ENCODE measurements around the gene SIX5. TPM values are rescaled to one million over a fixed set of nuclear protein-coding genes. Genes with fewer than 3 reads are reported as not detected.

Gene SIX5
- total and polyA plus RNA-seq, 9 of the 15 experiments (the other 6 are each of a cell fraction or from before 2014, with no cell fraction given), result 1.4 to 17.2 (median 7.4) TPM; not detected in 2

DNA sequence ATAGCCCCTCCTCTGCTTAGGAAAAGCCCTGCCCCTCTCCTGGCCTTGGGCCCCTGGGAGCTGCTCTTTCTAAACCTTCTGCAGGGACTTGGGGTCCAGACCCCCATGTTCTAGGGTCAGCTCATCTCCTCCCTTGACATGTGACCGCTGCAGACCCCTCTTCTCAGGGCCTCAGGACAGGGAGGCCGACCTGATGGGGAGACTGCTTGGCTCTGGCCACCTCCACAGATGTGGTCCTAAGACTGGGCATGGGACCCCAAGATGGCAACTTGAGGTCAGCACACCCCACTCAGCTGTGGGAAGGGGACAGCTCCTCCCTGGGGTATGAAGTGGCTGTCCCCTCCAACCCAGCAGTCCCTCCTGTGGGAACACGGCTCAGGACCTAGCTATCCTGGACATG lies 3.9 kb upstream of the SIX5 start:
- no peak for ATAC-seq
- Histone ChIP-seq H3K9ac (ENCODE audit: insufficient read depth in 1 of 2, low read depth in 2 of 2, low read length in 2 of 2) (peak overlapping the region in 1 of 2 experiments; percentile 80; a peak in 1 of 4 replicates), H3K79me2 (ENCODE audit: control insufficient read depth, insufficient read depth, low read length) (peaks cover 5% of the 10 kb centered on the region; the same call in 2 of the 3 replicates), H2AFZ (ENCODE audit: low read depth, low read length) (no peak overlapping the region), H3K9me3 (replicated peaks; ENCODE audit: control insufficient read depth, insufficient read depth, low read depth, low read length) (no peaks in the 10 kb centered on the region), H3K9me1 (ENCODE audit: control insufficient read depth, insufficient read depth, low read length) (peaks cover under 1% of the 10 kb centered on the region), H3K4me2 (ENCODE audit: insufficient read depth, low read length) (no peak overlapping the region), H4K20me1 (replicated peaks; ENCODE audit: control insufficient read depth, insufficient read depth, low read length) (no peaks in the 10 kb centered on the region), H3K27me3 (ENCODE audit: control insufficient read depth in 2 of 2, insufficient read depth in 2 of 2, low read length in 2 of 2) (no peaks in the 10 kb centered on the region), H3K36me3 (ENCODE audit: control insufficient read depth, insufficient read depth, low read length) (peaks cover 25% of the 10 kb centered on the region; the same call in 2 of the 3 replicates), H3K27ac (ENCODE audit: extremely low read depth, low read depth, low read length) (no peak overlapping the region), H3K4me1 (replicated peaks in 1 of 2; ENCODE audit: control insufficient read depth in 2 of 2, insufficient read depth in 2 of 2, low read length in 2 of 2) (peaks cover 4 to 54% of the 10 kb centered on the region in 2 experiments; a peak in 4 of 5 replicates), H3K4me3 (no peak overlapping the region)
- ChIA-PET POLR2A (interaction anchor here (0.5 to 5.9 kb wide), 9 partner anchors 9 to 107 kb away, joined by 3 to 70 read pairs (median 4); partner anchors contain the start of genes DMPK, DMWD, QPCTL and SNRPD2), CTCF (ENCODE audit: low intra/inter-chr PET ratio) (no interaction called here)
- TF ChIP-seq BDP1 (IDR thresholded peaks at IDR 0.05; ENCODE audit: insufficient read depth, insufficient read length) (no peak), POLR2G (IDR thresholded peaks at IDR 0.05; ENCODE audit: low read depth, low read length) (0 out of 2 replicates have a peak, but pooled peaks have one; percentile 32)
- WGBS (ENCODE audit: insufficient coverage, low coverage, missing lambda C conversion rate), result 89% methylated on average over 1 of the region's 3 CpGs
- intact Hi-C loops (cut with micrococcal nuclease) (no loop called here), in situ Hi-C loops (cut with MboI) (no loop called here)
- no TSS peak for BruUV-seq (replicated peaks)
- no peak for DNase-seq (ENCODE audit: extremely low read depth in 1 of 4, low spot score in 3 of 4)
- no peak for FAIRE-seq

DNA sequence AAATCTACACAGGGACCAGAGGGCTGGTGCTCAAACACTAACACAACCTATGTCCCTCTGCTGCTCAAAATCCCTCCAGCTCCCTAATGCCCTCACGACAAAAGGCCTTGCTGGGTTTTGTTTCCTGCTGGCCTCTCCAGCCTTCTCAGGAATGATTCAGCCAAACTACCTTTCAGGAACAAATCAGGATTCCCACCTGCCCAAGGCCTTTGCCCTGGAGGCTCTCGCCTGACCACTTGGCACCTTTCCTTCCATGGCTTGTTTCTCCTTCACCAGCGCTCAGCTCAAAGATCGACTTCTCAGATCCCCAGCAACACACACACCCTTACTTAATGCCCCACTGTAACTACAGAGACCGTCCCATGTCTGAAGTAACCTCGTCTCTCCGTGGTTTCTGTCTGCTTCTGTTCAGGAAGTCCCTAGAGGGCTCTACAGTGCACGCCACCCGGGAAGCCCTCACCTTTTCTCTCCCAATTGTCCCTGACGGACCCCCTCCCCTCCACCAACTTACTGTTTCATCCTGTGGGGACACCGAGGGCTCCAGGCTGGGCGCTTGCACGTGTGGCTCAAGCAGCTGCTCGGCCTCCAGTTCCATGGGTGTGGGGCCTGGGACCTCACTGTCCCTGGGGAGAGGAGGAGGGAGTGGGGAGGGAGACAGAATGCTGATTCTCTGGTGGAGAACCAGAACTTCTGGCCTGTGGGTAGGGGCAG lies 3.2 kb upstream of the SIX5 start:
- Histone ChIP-seq H4K20me1 (replicated peaks; ENCODE audit: control insufficient read depth, insufficient read depth, low read length) (no peaks in the 10 kb centered on the region), H3K9me3 (replicated peaks; ENCODE audit: control insufficient read depth, insufficient read depth, low read depth, low read length) (no peaks in the 10 kb centered on the region), H3K79me2 (ENCODE audit: control insufficient read depth, insufficient read depth, low read length) (peaks cover 12% of the 10 kb centered on the region; the same call in 2 of the 3 replicates), H3K9me1 (ENCODE audit: control insufficient read depth, insufficient read depth, low read length) (no peaks in the 10 kb centered on the region), H3K27ac (ENCODE audit: extremely low read depth, low read depth, low read length) (no peak overlapping the region), H3K4me2 (ENCODE audit: insufficient read depth, low read length) (no peak overlapping the region), H3K4me3 (no peak overlapping the region), H2AFZ (ENCODE audit: low read depth, low read length) (no peak overlapping the region), H3K36me3 (ENCODE audit: control insufficient read depth, insufficient read depth, low read length) (peaks cover 19% of the 10 kb centered on the region; the same call in 2 of the 3 replicates), H3K4me1 (replicated peaks in 1 of 2; ENCODE audit: control insufficient read depth in 2 of 2, insufficient read depth in 2 of 2, low read length in 2 of 2) (peaks cover 4 to 54% of the 10 kb centered on the region in 2 experiments; a peak in 4 of 5 replicates), H3K9ac (ENCODE audit: insufficient read depth in 1 of 2, low read depth in 2 of 2, low read length in 2 of 2) (peak overlapping the region in 1 of 2 experiments; percentile 80; a peak in 1 of 4 replicates), H3K27me3 (ENCODE audit: control insufficient read depth in 2 of 2, insufficient read depth in 2 of 2, low read length in 2 of 2) (no peaks in the 10 kb centered on the region)
- CTCF ChIA-PET (ENCODE audit: low intra/inter-chr PET ratio), result no interaction called here
- ATAC-seq, result no peak
- no peak for DNase-seq (ENCODE audit: extremely low read depth in 1 of 4, low spot score in 3 of 4)
- 60% methylated on average over 13 of the region's 14 CpGs for WGBS (ENCODE audit: insufficient coverage, low coverage, missing lambda C conversion rate)
- POLR2A ChIA-PET, result interaction anchor here (0.6 to 5.9 kb wide), 9 partner anchors 9 to 130 kb away, joined by 3 to 70 read pairs (median 3); partner anchors contain the start of genes DMPK, DMWD, MYPOP and QPCTL
- FAIRE-seq, result no peak
- in situ Hi-C loops (cut with MboI) (no loop called here), intact Hi-C loops (cut with micrococcal nuclease) (no loop called here)
- no TSS peak for BruUV-seq (replicated peaks)
- TF ChIP-seq POLR2G (IDR thresholded peaks at IDR 0.05; ENCODE audit: low read depth, low read length), result peak; percentile 48; the same call in 1 of the 2 replicates
